H1 (cell line): ENCODE data around the gene MINDY3. TPM values are rescaled to one million over a fixed set of nuclear protein-coding genes. Genes with fewer than 3 reads are reported as not detected.

Experiments used
- CTCF ChIA-PET: fragments of 300-600 bp; sonication (Branson Sonifier 250); formaldehyde crosslinking; loops from one replicate; lab custom pipeline; 2021; ENCODE audit not compliant: partially characterized antibody; lab: Charles Lee
- POLR2A ChIA-PET: fragments of 300-600 bp; sonication (Branson Sonifier 250); formaldehyde crosslinking; loops from one replicate; lab custom pipeline; 2021; ENCODE audit warnings: inconsistent platforms; ENCODE audit not compliant: partially characterized antibody; lab: Charles Lee
- DNase-seq, 2 experiments: peaks; one replicate each; pipeline versions ENCODE4 v3.0.0 to v3.0.0-alpha.2; 2010 to 2022; ENCODE audit warnings: low spot score in 2 of 2, low read depth in 1 of 2, mixed read lengths in 1 of 2
- FAIRE-seq: peaks from 2 replicates; lab custom pipeline; 2011; peaks lifted over from hg19 to GRCh38; lab: Jason Lieb, UNC
- H2AFZ ChIP-seq: 2 replicates; pipeline ENCODE4 v1.8.1; 2012; ENCODE audit warnings: low read length, inconsistent platforms
- H2AK5ac ChIP-seq: 2 replicates; pipeline ENCODE4 v1.6.1; 2013; ENCODE audit warnings: low read depth, low read length
- H2BK120ac ChIP-seq: replicated peaks from 2 replicates; pipeline ENCODE3; 2013; ENCODE audit warnings: low read depth, low read length, inconsistent platforms
- H2BK12ac ChIP-seq: 2 replicates; pipeline ENCODE4 v1.6.1; 2013; ENCODE audit warnings: low read depth, low read length
- H2BK15ac ChIP-seq: 2 replicates; pipeline ENCODE4 v1.6.1; 2013; ENCODE audit warnings: low read length
- H2BK20ac ChIP-seq: 2 replicates; pipeline ENCODE4 v1.6.1; 2013; ENCODE audit warnings: low read length
- H2BK5ac ChIP-seq: 2 replicates; pipeline ENCODE4 v1.6.1; 2013; ENCODE audit warnings: low read depth, low read length
- H3K14ac ChIP-seq: 2 replicates; pipeline ENCODE4 v1.6.1; 2013; ENCODE audit warnings: inconsistent platforms; ENCODE audit not compliant: insufficient read length
- H3K18ac ChIP-seq: 2 replicates; pipeline ENCODE4 v1.6.1; 2013; ENCODE audit warnings: low read length; ENCODE audit errors: extremely low read depth
- H3K23ac ChIP-seq: 2 replicates; pipeline ENCODE4 v1.6.1; 2013; ENCODE audit warnings: inconsistent platforms; ENCODE audit not compliant: insufficient read length
- H3K23me2 ChIP-seq: 2 replicates; pipeline ENCODE4 v1.6.1; 2013; ENCODE audit warnings: low read depth, low read length
- H3K27ac ChIP-seq: 2 replicates; pipeline ENCODE4 v1.6.1; 2011; ENCODE audit warnings: low read depth, low read length, inconsistent platforms
- H3K27me3 ChIP-seq, 4 experiments: replicated peaks in 1 of 4; 1 replicate in 1 of 4; 2 replicates in 3 of 4; pipeline versions ENCODE4 v1.6.1 to v1.8.1; 2011 to 2013; ENCODE audit warnings: low read length in 3 of 4, mild to moderate bottlenecking in 3 of 4, inconsistent platforms in 2 of 4, mixed read lengths in 2 of 4, moderate library complexity in 1 of 4; ENCODE audit not compliant: control insufficient read depth in 3 of 4, insufficient read depth in 3 of 4; ENCODE audit errors: extremely low read depth in 1 of 4
- H3K36me3 ChIP-seq, 4 experiments: 2 replicates each; pipeline versions ENCODE4 v1.6.1 to v1.8.1; 2011 to 2013; ENCODE audit warnings: mild to moderate bottlenecking in 4 of 4, low read length in 3 of 4, moderate library complexity in 2 of 4, control low read depth in 1 of 4, inconsistent platforms in 1 of 4; ENCODE audit not compliant: insufficient read depth in 4 of 4, control insufficient read depth in 2 of 4
- H3K4ac ChIP-seq: replicated peaks from 2 replicates; pipeline ENCODE3; 2013; ENCODE audit warnings: low read length, low read depth, mixed read lengths, inconsistent platforms; ENCODE audit not compliant: insufficient read length
- H3K4me1 ChIP-seq, 4 experiments: replicated peaks in 1 of 4; 1 replicate in 1 of 4; 2 replicates in 3 of 4; pipeline versions ENCODE4 v1.6.1 to v1.8.1; 2011 to 2013; ENCODE audit warnings: low read length in 3 of 4, inconsistent platforms in 2 of 4, mixed read lengths in 1 of 4; ENCODE audit not compliant: insufficient read depth in 4 of 4, control insufficient read depth in 3 of 4
- H3K4me2 ChIP-seq, 2 experiments: 2 replicates each; pipeline versions ENCODE4 v1.6.1 to v1.8.1; 2011 to 2013; ENCODE audit warnings: low read depth in 2 of 2, low read length in 2 of 2, control low read depth in 1 of 2, inconsistent platforms in 1 of 2, mild to moderate bottlenecking in 1 of 2; ENCODE audit not compliant: insufficient read depth in 1 of 2
- H3K4me3 ChIP-seq, 4 experiments: fragments of 200-600, 300-600 bp in 1 of 4; sonication (generic), shearing (Covaris generic), sonication (Bioruptor Twin) in 1 of 4; 2 replicates each; pipeline versions ENCODE4 v1.5.1 to v1.8.1; 2011 to 2016; ENCODE audit warnings: low read length in 4 of 4, low read depth in 3 of 4, control low read depth in 2 of 4, inconsistent platforms in 2 of 4, mild to moderate bottlenecking in 2 of 4, mixed read lengths in 1 of 4, moderate library complexity in 1 of 4; ENCODE audit not compliant: insufficient read depth in 2 of 4; ENCODE audit errors: extremely low read depth in 1 of 4
- H3K56ac ChIP-seq: replicated peaks from 2 replicates; pipeline ENCODE3; 2013; ENCODE audit warnings: low read depth, mild to moderate bottlenecking, mixed read lengths, low read length, inconsistent platforms; ENCODE audit not compliant: insufficient read length
- H3K79me1 ChIP-seq: 2 replicates; pipeline ENCODE4 v1.6.1; 2013; ENCODE audit warnings: low read depth, low read length, control low read depth
- H3K79me2 ChIP-seq, 2 experiments: 2 replicates each; pipeline versions ENCODE4 v1.6.1 to v1.8.1; 2012 to 2013; ENCODE audit warnings: low read length in 2 of 2, mild to moderate bottlenecking in 2 of 2, inconsistent platforms in 1 of 2; ENCODE audit not compliant: insufficient read depth in 2 of 2, control insufficient read depth in 1 of 2
- H3K9ac ChIP-seq, 4 experiments: replicated peaks in 1 of 4; 1 replicate in 1 of 4; 2 replicates in 3 of 4; pipeline versions ENCODE4 v1.6.1 to v1.8.1; 2011 to 2013; ENCODE audit warnings: low read depth in 3 of 4, low read length in 3 of 4, control low read depth in 2 of 4, mild to moderate bottlenecking in 2 of 4, moderate library complexity in 2 of 4, inconsistent platforms in 1 of 4; ENCODE audit errors: extremely low read depth in 1 of 4
- H3K9me3 ChIP-seq, 2 experiments: 2 replicates each; pipeline versions ENCODE4 v1.6.1 to v1.8.1; 2012 to 2013; ENCODE audit warnings: mild to moderate bottlenecking in 2 of 2, moderate library complexity in 2 of 2, control low read depth in 1 of 2, inconsistent platforms in 1 of 2, low read depth in 1 of 2, low read length in 1 of 2, mixed read lengths in 1 of 2; ENCODE audit not compliant: insufficient read depth in 2 of 2
- H4K20me1 ChIP-seq, 2 experiments: replicated peaks in 1 of 2; 2 replicates each; pipeline versions ENCODE3 to v1.8.1; 2011 to 2013; ENCODE audit warnings: inconsistent platforms in 2 of 2, low read length in 2 of 2, mild to moderate bottlenecking in 1 of 2; ENCODE audit not compliant: insufficient read depth in 2 of 2, control insufficient read depth in 1 of 2
- H4K5ac ChIP-seq: 2 replicates; pipeline ENCODE4 v1.6.1; 2013; ENCODE audit warnings: low read length, low read depth, mixed read lengths, inconsistent platforms; ENCODE audit not compliant: insufficient read length
- H4K8ac ChIP-seq: 2 replicates; pipeline ENCODE4 v1.8.0; 2013; ENCODE audit warnings: mild to moderate bottlenecking, moderate library complexity, low read length, inconsistent platforms; ENCODE audit not compliant: insufficient read depth; ENCODE audit errors: extremely low read depth
- H4K91ac ChIP-seq: replicated peaks from 2 replicates; pipeline ENCODE3; 2013; ENCODE audit warnings: low read length, mixed read lengths, inconsistent platforms; ENCODE audit not compliant: insufficient read length
- ATF2 ChIP-seq: IDR thresholded peaks from 2 replicates; pipeline ENCODE4 v1.6.1; 2012; ENCODE audit warnings: low read length, inconsistent platforms
- BCL11A ChIP-seq, 2 experiments: IDR thresholded peaks; one replicate each; pipeline ENCODE4 v1.6.1; 2011; ENCODE audit warnings: low read depth in 2 of 2, low read length in 2 of 2, mild to moderate bottlenecking in 2 of 2
- CBX8 ChIP-seq: fragments of 300-800, 300-1000 bp; sonication (generic); IDR thresholded peaks from 2 replicates; pipeline ENCODE4 v1.7.1; 2016; ENCODE audit warnings: low read depth, low read length, borderline replicate concordance
- HDAC6 ChIP-seq: IDR thresholded peaks from one replicate; pipeline ENCODE4 v1.7.1; 2012; ENCODE audit warnings: low read depth, mild to moderate bottlenecking, inconsistent platforms, low read length, moderate library complexity
- POLR2A ChIP-seq, 2 experiments: IDR thresholded peaks; 1 replicate in 1 of 2; 2 replicates in 1 of 2; pipeline ENCODE4 v1.6.1; 2011; ENCODE audit warnings: low read depth in 2 of 2, low read length in 2 of 2, mild to moderate bottlenecking in 2 of 2; ENCODE audit errors: control extremely low read depth in 1 of 2
- SAP30 ChIP-seq: fragments of 300-600 bp; sonication (generic); IDR thresholded peaks from 2 replicates; pipeline ENCODE4 v1.7.1; 2012; ENCODE audit warnings: low read length, moderate library complexity, mild to moderate bottlenecking, inconsistent platforms; ENCODE audit not compliant: insufficient read depth, insufficient replicate concordance
- SIN3A ChIP-seq, 2 experiments: IDR thresholded peaks in 1 of 2; conservative IDR thresholded peaks in 1 of 2; 2 replicates each; pipeline ENCODE4 v1.6.1; 2011 to 2012; ENCODE audit warnings: low read length in 2 of 2, improper control_type of control experiment in 1 of 2, low read depth in 1 of 2, mild to moderate bottlenecking in 1 of 2
- SRF ChIP-seq: IDR thresholded peaks from 2 replicates; pipeline ENCODE4 v1.6.1; 2011; ENCODE audit warnings: mild to moderate bottlenecking, low read depth, low read length, moderate library complexity
- TAF7 ChIP-seq: optimal IDR thresholded peaks from 2 replicates; pipeline ENCODE3; 2011; ENCODE audit warnings: low read depth, mild to moderate bottlenecking, inconsistent platforms, low read length, moderate library complexity, borderline replicate concordance
- YY1 ChIP-seq: IDR thresholded peaks from 2 replicates; pipeline ENCODE4 v1.6.1; 2011; ENCODE audit warnings: low read depth, mild to moderate bottlenecking, low read length
- ZNF274 ChIP-seq: IDR thresholded peaks from 2 replicates; pipeline ENCODE4 v1.7.0; 2012; ENCODE audit warnings: low read length, borderline replicate concordance; ENCODE audit errors: extremely low read depth
- WGBS, 2 experiments: shearing (Covaris generic) in 1 of 2; methylation state at CpG; one replicate each; pipeline versions ENCODE4 v1.1.6 to v1.1.7; 2013 to 2015; ENCODE audit warnings: low lambda C conversion rate in 2 of 2, mixed read lengths in 2 of 2, inconsistent platforms in 1 of 2, low coverage in 1 of 2, missing lambda C conversion rate in 1 of 2; ENCODE audit not compliant: insufficient replicate concordance in 2 of 2, insufficient coverage in 1 of 2, insufficient read length in 1 of 2; ENCODE audit errors: extremely low coverage in 1 of 2, missing lambda C conversion rate in 1 of 2; 5-methylcytosine and 5-hydroxymethylcytosine counted together
- polyA plus RNA-seq, 7 experiments: library from polyadenylated mRNA; depleted of rRNA in 3 of 7; stranded (reverse) in 5 of 7; unstranded in 2 of 7; fragments of >200 nt in 5 of 7; fragments of 200-250 nt in 2 of 7; gene quantifications; 1 replicate in 5 of 7; 2 replicates in 1 of 7; 4 replicates in 1 of 7; pipeline versions ENCODE4 v1.2.1 to v1.2.3, GENCODE V29; 2011 to 2013; ENCODE audit warnings: missing spikeins in 2 of 7, mixed read lengths in 2 of 7
- total RNA-seq: library from RNA; stranded (reverse); fragmentation: NEBNext Ultra II Directional; extraction: Animal tissue kit (Norgen Biotek cat#: 25700); gene quantifications from 2 replicates; pipeline ENCODE4 v1.2.1, GENCODE V29; 2021

The MINDY3 gene
- total and polyA plus RNA-seq, 2 of the 8 experiments (the other 6 are each of a cell fraction or from before 2014, with no cell fraction given): 4.6 to 13.6 TPM

GRCh38 chr10:15789793-15790525, 70.3 kb downstream of the MINDY3 start:
- no peak overlapping the region for H2BK12ac ChIP-seq
- ChIA-PET CTCF (no interaction called here), POLR2A (interaction anchor here (1.2 kb wide), 1 partner anchor 15 kb away, joined by 3 read pairs; no protein-coding TSS in a partner anchor)
- H3K79me2 ChIP-seq: no peaks in the 10 kb centered on the region
- no peak overlapping the region for H3K27ac ChIP-seq
- H3K79me1 ChIP-seq: no peaks in the 10 kb centered on the region
- H3K18ac ChIP-seq: no peak overlapping the region
- no peaks in the 10 kb centered on the region for H3K36me3 ChIP-seq
- no peak overlapping the region for H2BK15ac ChIP-seq
- no peak overlapping the region for H4K91ac ChIP-seq
- H2AFZ ChIP-seq: no peak overlapping the region
- no peaks in the 10 kb centered on the region for H3K9me3 ChIP-seq
- H3K23ac ChIP-seq: no peak overlapping the region
- no peaks in the 10 kb centered on the region for H3K27me3 ChIP-seq
- H4K5ac ChIP-seq: no peak overlapping the region
- no peak overlapping the region for H2AK5ac ChIP-seq
- no peak overlapping the region for H2BK5ac ChIP-seq
- H3K14ac ChIP-seq: no peak overlapping the region
- H3K4me2 ChIP-seq: no peak overlapping the region
- H2BK120ac ChIP-seq: no peak overlapping the region
- no peak overlapping the region for H4K8ac ChIP-seq
- peaks cover 0 to 2% (median under 1%) of the 10 kb centered on the region in 4 experiments; a peak in 1 of 7 replicates for H3K4me1 ChIP-seq
- no peak for FAIRE-seq
- H3K23me2 ChIP-seq: no peaks in the 10 kb centered on the region
- H3K4ac ChIP-seq: no peak overlapping the region
- H3K4me3 ChIP-seq: no peak overlapping the region
- H4K20me1 ChIP-seq: no peaks in the 10 kb centered on the region
- DNase-seq: no peak
- no peak overlapping the region for H2BK20ac ChIP-seq
- H3K56ac ChIP-seq: no peak overlapping the region
- WGBS, 2 experiments: 74% methylated on average over 1 of the region's 1 CpG; no CpG with 5 or more reads in 1 of the 2 experiments
- no peak overlapping the region for H3K9ac ChIP-seq
- TF ChIP-seq BCL11A (IDR thresholded peaks at IDR 0.05; ENCODE audit: low read depth in 2 of 2, low read length in 2 of 2) (no peak), POLR2A (IDR thresholded peaks at IDR 0.05; ENCODE audit: control extremely low read depth in 1 of 2, low read depth in 2 of 2, low read length in 2 of 2) (no peak), ATF2 (no peak), SAP30 (no peak), SRF (no peak), CBX8 (no peak), TAF7 (no peak), HDAC6 (no peak), YY1 (no peak), SIN3A (conservative IDR thresholded peaks at IDR 0.05 in 1 of 2, IDR thresholded peaks at IDR 0.05 in 1 of 2; ENCODE audit: low read depth in 1 of 2, low read length in 2 of 2) (no peak), ZNF274 (no peak)
